ENCODE measurements around the gene GGPS1.

The GGPS1 gene

GRCh38 chr1:235315735-235316134 is 12.6 kb upstream of the GGPS1 start:
- in situ Hi-C loops (cut with HindIII; ENCODE audit: low sequenced_read_pairs): no loop called here
- no peak for TF ChIP-seq CTCF (IDR thresholded peaks at IDR 0.05; ENCODE audit: low read depth, low read length)

GRCh38 chr1:235317168-235317567 is 11.2 kb upstream of the GGPS1 start:
- DNase-seq (ENCODE audit: low read depth, low spot score): no peak
- in situ Hi-C loops (cut with HindIII; ENCODE audit: low sequenced_read_pairs): no loop called here
- no peak overlapping the region for H3K4me3 ChIP-seq (ENCODE audit: low read depth, low read length)
- TF ChIP-seq CTCF (IDR thresholded peaks at IDR 0.05; ENCODE audit: low read depth, low read length): no peak

More at GRCh38 chr1:235315735-235316134, 12.6 kb upstream of the GGPS1 start:
- H3K4me3 ChIP-seq (ENCODE audit: low read depth, low read length): no peak overlapping the region
- DNase-seq (ENCODE audit: low read depth, low spot score): no peak

GRCh38 chr1:235319255-235319654 is 9.1 kb upstream of the GGPS1 start:
- in situ Hi-C loops (cut with HindIII; ENCODE audit: low sequenced_read_pairs): no loop called here
- H3K4me3 ChIP-seq (ENCODE audit: low read depth, low read length): no peak overlapping the region
- no peak for TF ChIP-seq CTCF (IDR thresholded peaks at IDR 0.05; ENCODE audit: low read depth, low read length)
- DNase-seq (ENCODE audit: low read depth, low spot score): no peak

GRCh38 chr1:235320521-235321179 is 7.7 kb upstream of the GGPS1 start:
- no peak overlapping the region for H3K4me3 ChIP-seq (ENCODE audit: low read depth, low read length)
- in situ Hi-C loops (cut with HindIII; ENCODE audit: low sequenced_read_pairs): no loop called here
- no peak for DNase-seq (ENCODE audit: low read depth, low spot score)
- no peak for TF ChIP-seq CTCF (IDR thresholded peaks at IDR 0.05; ENCODE audit: low read depth, low read length)

GRCh38 chr1:235324296-235324695 is 4.1 kb upstream of the GGPS1 start:
- DNase-seq (ENCODE audit: low read depth, low spot score): no peak
- in situ Hi-C loops (cut with HindIII; ENCODE audit: low sequenced_read_pairs): no loop called here
- TF ChIP-seq CTCF (IDR thresholded peaks at IDR 0.05; ENCODE audit: low read depth, low read length): no peak
- no peak overlapping the region for H3K4me3 ChIP-seq (ENCODE audit: low read depth, low read length)

GRCh38 chr1:235325139-235325538 is 3.2 kb upstream of the GGPS1 start:
- in situ Hi-C loops (cut with HindIII; ENCODE audit: low sequenced_read_pairs): no loop called here
- no peak overlapping the region for H3K4me3 ChIP-seq (ENCODE audit: low read depth, low read length)
- no peak for TF ChIP-seq CTCF (IDR thresholded peaks at IDR 0.05; ENCODE audit: low read depth, low read length)
- DNase-seq (ENCODE audit: low read depth, low spot score): no peak
